Endothelial cell of umbilical vein (primary cell): ENCODE results near the gene STOX1. TPM values are rescaled to one million over a fixed set of nuclear protein-coding genes. Genes with fewer than 3 reads are reported as not detected.

Source experiments
- BruUV-seq: library from RNA; stranded (reverse); fragments of 400-500 nt; replicated peaks from 2 replicates; lab custom pipeline; 2021; lab: Mats Ljungman, UMichigan
- CTCF ChIA-PET: fragments of 300-600, 350-600 bp; sonication (Branson Sonifier 250); formaldehyde crosslinking; loops from one replicate; lab custom pipeline; 2021; ENCODE audit warnings: antibody characterized with exemption, inconsistent platforms; lab: Charles Lee
- POLR2A ChIA-PET: fragments of 300-600, 350-600 bp; sonication (Branson Sonifier 250); formaldehyde crosslinking; loops from one replicate; lab custom pipeline; 2021; ENCODE audit warnings: antibody characterized with exemption, inconsistent platforms; lab: Charles Lee
- DNase-seq: peaks from one replicate; pipeline ENCODE4 v3.0.0-alpha.2; 2011; ENCODE audit warnings: low read depth, low spot score
- FAIRE-seq: peaks from 2 replicates; lab custom pipeline; 2011; peaks lifted over from hg19 to GRCh38; lab: Jason Lieb, UNC
- H2AFZ ChIP-seq: 2 replicates; pipeline ENCODE4 v1.6.0; 2012; ENCODE audit warnings: low read depth, low read length, control low read depth, inconsistent platforms
- H3K27ac ChIP-seq: 2 replicates; pipeline ENCODE4 v1.5.1; 2011; ENCODE audit warnings: low read depth, mild to moderate bottlenecking, control low read depth, low read length, moderate library complexity; ENCODE audit not compliant: insufficient read depth
- H3K27me3 ChIP-seq, 2 experiments: 2 replicates each; pipeline versions ENCODE4 v1.6.0 to v1.6.1; 2011; ENCODE audit warnings: low read length in 2 of 2, mixed read lengths in 1 of 2; ENCODE audit not compliant: control insufficient read depth in 2 of 2, insufficient read depth in 2 of 2
- H3K36me3 ChIP-seq, 2 experiments: 2 replicates in 1 of 2; 3 replicates in 1 of 2; pipeline ENCODE4 v1.5.1; 2011; ENCODE audit warnings: low read length in 2 of 2, mild to moderate bottlenecking in 1 of 2, moderate library complexity in 1 of 2; ENCODE audit not compliant: control insufficient read depth in 2 of 2, insufficient read depth in 2 of 2; ENCODE audit errors: extremely low read depth in 1 of 2
- H3K4me1 ChIP-seq: 3 replicates; pipeline ENCODE4 v1.5.1; 2011; ENCODE audit warnings: mild to moderate bottlenecking, low read length; ENCODE audit not compliant: control insufficient read depth, insufficient read depth; ENCODE audit errors: extremely low read depth
- H3K4me2 ChIP-seq: 2 replicates; pipeline ENCODE4 v1.6.1; 2011; ENCODE audit warnings: low read length, control low read depth, mixed read lengths; ENCODE audit not compliant: insufficient read depth
- H3K4me3 ChIP-seq, 3 experiments: fragments of 200-600 bp in 1 of 3; sonication (generic), shearing (Covaris generic) in 1 of 3; replicated peaks in 1 of 3; 2 replicates each; pipeline ENCODE4 v1.5.1; 2011 to 2016; ENCODE audit warnings: control low read depth in 3 of 3, low read length in 3 of 3, mild to moderate bottlenecking in 2 of 3, inconsistent platforms in 1 of 3, low read depth in 1 of 3, moderate library complexity in 1 of 3; ENCODE audit not compliant: insufficient read depth in 1 of 3
- H3K79me2 ChIP-seq: 2 replicates; pipeline ENCODE4 v1.6.0; 2012; ENCODE audit warnings: low read length, inconsistent platforms; ENCODE audit not compliant: control insufficient read depth, insufficient read depth
- H3K9ac ChIP-seq: replicated peaks from 2 replicates; pipeline ENCODE3; 2011; ENCODE audit warnings: low read length, control low read depth; ENCODE audit not compliant: insufficient read depth; ENCODE audit errors: extremely low read depth
- H3K9me1 ChIP-seq: replicated peaks from 3 replicates; pipeline ENCODE4 v1.6.0; 2011; ENCODE audit warnings: mild to moderate bottlenecking, low read length; ENCODE audit not compliant: control insufficient read depth, insufficient read depth; ENCODE audit errors: extremely low read depth
- H3K9me3 ChIP-seq: replicated peaks from 2 replicates; pipeline ENCODE4 v1.5.1; 2012; ENCODE audit warnings: low read length, inconsistent platforms; ENCODE audit not compliant: control insufficient read depth, insufficient read depth
- H4K20me1 ChIP-seq: replicated peaks from 2 replicates; pipeline ENCODE3; 2011; ENCODE audit warnings: mild to moderate bottlenecking, low read length; ENCODE audit not compliant: control insufficient read depth, insufficient read depth; ENCODE audit errors: extremely low read depth
- CTCF ChIP-seq, 2 donors: IDR thresholded peaks; 1 replicate in 1 of 2; 2 replicates in 1 of 2; pipeline ENCODE4 v1.5.1; 2011; ENCODE audit warnings: low read length in 2 of 2, mild to moderate bottlenecking in 2 of 2, moderate library complexity in 2 of 2, control low read depth in 1 of 2, inconsistent platforms in 1 of 2, low read depth in 1 of 2; ENCODE audit not compliant: insufficient read depth in 1 of 2; ENCODE audit errors: extremely low read depth in 1 of 2
- EZH2 ChIP-seq: IDR thresholded peaks from 2 replicates; pipeline ENCODE4 v1.6.1; 2012; ENCODE audit warnings: borderline replicate concordance, low read depth, mild to moderate bottlenecking, moderate library complexity, low read length, inconsistent platforms; ENCODE audit not compliant: severe bottlenecking
- FOS ChIP-seq: IDR thresholded peaks from 2 replicates; pipeline ENCODE4 v1.6.1; 2011; ENCODE audit warnings: mild to moderate bottlenecking, low read length, moderate library complexity, borderline replicate concordance; ENCODE audit not compliant: insufficient read depth
- GATA2 ChIP-seq: IDR thresholded peaks from 2 replicates; pipeline ENCODE4 v1.7.0; 2011; ENCODE audit warnings: low read depth, mild to moderate bottlenecking, moderate library complexity, mixed read lengths, low read length; ENCODE audit not compliant: insufficient read length, insufficient read depth
- JUN ChIP-seq: IDR thresholded peaks from 2 replicates; pipeline ENCODE4 v1.6.1; 2011; ENCODE audit warnings: borderline replicate concordance, low read depth; ENCODE audit not compliant: insufficient read length, insufficient read depth
- MAX ChIP-seq: IDR thresholded peaks from 2 replicates; pipeline ENCODE4 v1.6.1; 2011; ENCODE audit not compliant: insufficient read depth, insufficient read length
- MYC ChIP-seq: IDR thresholded peaks from one replicate; pipeline ENCODE4 v1.6.1; 2011; ENCODE audit warnings: mild to moderate bottlenecking, low read depth, low read length
- POLR2A ChIP-seq: IDR thresholded peaks from 2 replicates; pipeline ENCODE4 v1.6.1; 2012; ENCODE audit warnings: low read depth, mild to moderate bottlenecking, control low read depth, low read length
- POLR2AphosphoS5 ChIP-seq: IDR thresholded peaks from 2 replicates; pipeline ENCODE4 v1.6.1; 2012; ENCODE audit warnings: low read depth, mild to moderate bottlenecking, control low read depth, low read length, moderate library complexity; ENCODE audit not compliant: insufficient read depth
- dilution Hi-C: fragments of 300-500 bp; cut with MboI; formaldehyde crosslinking; loops from one replicate; pipeline ENCODE4 v1.15.0; 2019; ENCODE audit warnings: low sequenced_read_pairs; ENCODE audit not compliant: extremely low pct_ligation_motif_present
- intact Hi-C: fragments of 100-400 bp; cut with micrococcal nuclease; formaldehyde crosslinking; loops from one replicate; pipeline ENCODE4 v1.10.0; 2022
- polyA plus RNA-seq, 4 experiments: library from polyadenylated mRNA; depleted of rRNA in 3 of 4; stranded (reverse) in 3 of 4; unstranded in 1 of 4; fragments of >200 nt; gene quantifications; 2 replicates each; pipeline versions ENCODE4 v1.2.1 to v1.2.3, GENCODE V29; 2011 to 2012; ENCODE audit warnings: missing spikeins in 1 of 4
- total RNA-seq: library from RNA; stranded (reverse); gene quantifications from 2 replicates; pipeline ENCODE4 v1.2.3, GENCODE V29; 2021

The STOX1 gene
- total and polyA plus RNA-seq, 2 donors (not counting 3 experiments of a cell fraction or from before 2014, with no cell fraction given) = 0.06 to 0.20 TPM

DNA sequence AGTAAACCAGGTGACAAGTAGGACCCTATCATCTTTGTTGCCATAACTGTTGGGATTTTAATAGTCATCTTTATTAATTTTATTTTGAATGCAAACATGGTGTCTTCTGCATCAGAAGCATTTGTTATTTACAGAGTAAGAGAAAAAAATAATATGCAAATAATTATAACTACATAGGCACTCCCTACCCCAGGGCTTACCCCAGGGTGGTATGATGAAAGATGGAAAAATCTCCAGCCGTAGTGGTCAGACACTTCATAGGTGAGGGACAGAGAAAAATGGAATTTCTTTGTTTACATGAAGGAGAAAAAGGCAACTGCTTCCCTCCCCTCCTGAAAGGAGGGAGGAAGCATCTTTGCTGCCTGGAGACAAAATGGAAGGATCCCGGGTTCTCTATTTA, 29.7 kb downstream of the STOX1 start:
- Histone ChIP-seq H3K4me3 (no peak overlapping the region), H3K9me1 (no peaks in the 10 kb centered on the region), H3K9ac (no peak overlapping the region), H3K79me2 (no peaks in the 10 kb centered on the region), H3K4me1 (no peaks in the 10 kb centered on the region), H4K20me1 (peaks cover 2% of the 10 kb centered on the region), H3K27me3 (peaks cover 3 to 10% of the 10 kb centered on the region in 2 experiments), H3K36me3 (no peaks in the 10 kb centered on the region), H3K4me2 (no peak overlapping the region), H2AFZ (no peak overlapping the region), H3K9me3 (peaks cover 5% of the 10 kb centered on the region), H3K27ac (no peak overlapping the region)
- DNase-seq = no peak
- FAIRE-seq = no peak
- POLR2A ChIA-PET = no interaction called here
- CTCF ChIA-PET = no interaction called here
- no TSS peak for BruUV-seq
- TF ChIP-seq CTCF (IDR thresholded peaks at IDR 0.05; ENCODE audit: extremely low read depth in 1 of 2, insufficient read depth in 1 of 2, low read depth in 1 of 2, low read length in 2 of 2) (no peak), POLR2AphosphoS5 (no peak), MAX (no peak), GATA2 (no peak), JUN (no peak), POLR2A (no peak), MYC (no peak), EZH2 (no peak), FOS (no peak)
- dilution Hi-C loops (no loop called here), intact Hi-C loops (no loop called here)
